MG63 (cell line): Measurements from ENCODE around the gene CHST11. TPM values are rescaled to one million over a fixed set of nuclear protein-coding genes. Genes with fewer than 3 reads are reported as not detected.

Source experiments
- DNase-seq: peaks from one replicate; pipeline ENCODE4 v3.0.0-alpha.2; 2020
- H3K27me3 ChIP-seq: fragments of 250-450 bp; sonication (Bioruptor Pico); 2 replicates; pipeline ENCODE4 v1.5.1; 2020; ENCODE audit warnings: mild to moderate bottlenecking, moderate library complexity
- H3K36me3 ChIP-seq: fragments of 250-450 bp; sonication (Bioruptor Pico); 2 replicates; pipeline ENCODE4 v1.5.1; 2020; ENCODE audit warnings: mild to moderate bottlenecking, moderate library complexity
- H3K4me3 ChIP-seq: fragments of 250-450 bp; sonication (Bioruptor Pico); 2 replicates; pipeline ENCODE4 v1.5.1; 2020; ENCODE audit warnings: mild to moderate bottlenecking, moderate library complexity
- H3K9me3 ChIP-seq: fragments of 250-450 bp; sonication (Bioruptor Pico); 2 replicates; pipeline ENCODE4 v1.5.1; 2020; ENCODE audit warnings: mild to moderate bottlenecking, moderate library complexity
- total RNA-seq: library from RNA; depleted of rRNA; stranded (reverse); fragments of >200 nt; shearing (Covaris generic); gene quantifications from 2 replicates; pipeline ENCODE4 v1.2.3, GENCODE V29; 2014; ENCODE audit warnings: low replicate concordance

The CHST11 gene
- total RNA-seq, 1 experiment from 2014 or later: 0.13 TPM

GRCh38 chr12:104467346-104467837 lies 10.6 kb downstream of the CHST11 start:
- Histone ChIP-seq H3K4me3 (no peak overlapping the region), H3K9me3 (no peaks in the 10 kb centered on the region), H3K27me3 (no peaks in the 10 kb centered on the region), H3K36me3 (no peaks in the 10 kb centered on the region)
- DNase-seq: no peak

GRCh38 chr12:104468371-104468770 lies 11.6 kb downstream of the CHST11 start:
- H3K27me3 ChIP-seq: no peaks in the 10 kb centered on the region
- no peak overlapping the region for H3K4me3 ChIP-seq
- no peak for DNase-seq
- H3K36me3 ChIP-seq: no peaks in the 10 kb centered on the region
- no peaks in the 10 kb centered on the region for H3K9me3 ChIP-seq

DNA sequence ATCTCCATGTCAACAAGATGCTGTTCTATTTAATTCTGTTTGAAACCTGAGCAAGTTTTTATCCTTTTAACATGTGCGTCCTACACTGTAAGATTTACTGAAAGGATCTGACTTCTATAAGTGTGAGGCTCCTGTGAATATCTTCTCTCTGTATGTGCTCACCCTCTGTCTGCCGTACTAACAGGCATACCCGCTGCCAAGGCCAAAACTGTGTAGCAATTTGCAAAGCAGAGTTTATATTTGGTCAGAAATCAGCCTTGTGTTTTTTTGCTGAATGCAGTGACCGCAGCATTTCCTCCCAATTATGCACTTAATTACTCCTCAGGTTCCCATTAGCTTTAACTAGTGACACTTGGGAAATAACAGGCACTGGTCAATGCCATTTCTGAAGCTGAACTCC lies 12.3 kb downstream of the CHST11 start:
- H3K4me3 ChIP-seq: no peak overlapping the region
- H3K36me3 ChIP-seq: no peaks in the 10 kb centered on the region
- no peaks in the 10 kb centered on the region for H3K27me3 ChIP-seq
- DNase-seq: no peak
- no peaks in the 10 kb centered on the region for H3K9me3 ChIP-seq

- no peaks in the 10 kb centered on the region for H3K9me3 ChIP-seq
- no peak for DNase-seq
- no peak overlapping the region for H3K4me3 ChIP-seq
- H3K36me3 ChIP-seq: no peaks in the 10 kb centered on the region
- no peaks in the 10 kb centered on the region for H3K27me3 ChIP-seq
Observed at GRCh38 chr12:104469523-104469922, 12.8 kb downstream of the CHST11 start.

GRCh38 chr12:104470521-104470920 lies 13.8 kb downstream of the CHST11 start:
- no peak for DNase-seq
- Histone ChIP-seq H3K9me3 (no peaks in the 10 kb centered on the region), H3K4me3 (no peak overlapping the region), H3K27me3 (no peaks in the 10 kb centered on the region), H3K36me3 (no peaks in the 10 kb centered on the region)

DNA sequence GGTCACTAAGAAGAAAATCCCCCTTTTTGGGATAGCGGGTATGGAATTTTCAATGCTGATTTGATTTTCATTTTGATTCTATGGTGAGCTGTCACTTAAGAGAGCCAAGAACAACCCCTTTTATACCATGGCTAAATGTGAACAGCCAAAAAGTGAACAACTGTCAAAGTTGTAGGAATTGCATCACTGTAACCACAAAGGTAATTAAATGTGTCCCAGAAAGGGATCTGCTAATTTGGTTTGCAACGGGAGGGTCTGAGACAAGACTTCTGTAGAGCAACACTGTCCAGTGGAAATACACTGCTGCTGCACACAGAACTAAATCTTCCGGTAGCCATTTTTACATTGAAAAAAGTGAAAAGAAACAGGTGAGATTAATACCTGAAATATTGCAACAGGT lies 14.6 kb downstream of the CHST11 start:
- Histone ChIP-seq H3K36me3 (no peaks in the 10 kb centered on the region), H3K27me3 (no peaks in the 10 kb centered on the region), H3K9me3 (no peaks in the 10 kb centered on the region), H3K4me3 (no peak overlapping the region)
- no peak for DNase-seq

DNA sequence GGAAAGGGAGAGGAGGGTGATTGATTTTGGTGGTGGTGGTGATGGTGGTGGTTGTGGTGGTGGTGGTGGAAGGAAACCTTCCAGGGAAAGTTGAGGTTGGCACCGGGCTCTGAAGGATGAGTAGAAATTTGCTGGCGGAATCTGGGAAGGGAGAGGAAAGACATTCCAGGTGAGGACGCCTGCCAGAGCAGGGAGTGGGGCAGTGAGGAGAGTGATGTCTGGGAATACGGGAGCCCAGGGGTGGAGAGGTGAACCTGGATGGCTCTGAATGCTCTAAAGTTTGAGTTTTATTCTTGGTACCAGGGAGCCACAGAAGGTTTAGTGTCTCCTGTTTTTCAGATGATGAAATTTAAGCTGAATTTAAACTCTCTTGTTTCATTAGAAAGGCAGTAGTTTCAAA lies 16.0 kb downstream of the CHST11 start:
- Histone ChIP-seq H3K36me3 (no peaks in the 10 kb centered on the region), H3K4me3 (no peak overlapping the region), H3K27me3 (no peaks in the 10 kb centered on the region), H3K9me3 (no peaks in the 10 kb centered on the region)
- no peak for DNase-seq

- Histone ChIP-seq H3K9me3 (no peaks in the 10 kb centered on the region), H3K27me3 (no peaks in the 10 kb centered on the region), H3K36me3 (no peaks in the 10 kb centered on the region), H3K4me3 (no peak overlapping the region)
- no peak for DNase-seq
Observed at GRCh38 chr12:104473374-104473983, 16.7 kb downstream of the CHST11 start.

DNA sequence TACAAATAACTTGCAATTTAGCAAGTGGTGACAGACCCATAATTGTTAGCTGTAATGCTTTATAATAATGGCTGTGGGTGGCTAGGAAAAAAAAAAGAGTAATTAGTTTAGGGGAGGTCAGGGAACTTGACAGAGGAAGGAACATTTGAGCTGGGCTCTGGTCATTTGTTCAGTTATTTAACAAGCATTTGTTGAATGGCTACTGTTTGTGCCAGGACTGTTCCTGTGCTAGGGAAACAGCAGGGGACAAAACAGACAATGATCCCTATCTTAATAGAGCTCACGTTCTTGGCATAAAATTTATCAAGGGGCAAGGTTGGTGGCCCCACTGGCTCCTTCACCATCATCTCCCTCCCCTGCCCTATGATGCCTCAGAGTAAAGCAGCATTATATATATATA lies 18.5 kb downstream of the CHST11 start:
- Histone ChIP-seq H3K36me3 (no peaks in the 10 kb centered on the region), H3K27me3 (no peaks in the 10 kb centered on the region), H3K9me3 (no peaks in the 10 kb centered on the region), H3K4me3 (no peak overlapping the region)
- no peak for DNase-seq

- Histone ChIP-seq H3K9me3 (no peaks in the 10 kb centered on the region), H3K27me3 (no peaks in the 10 kb centered on the region), H3K36me3 (no peaks in the 10 kb centered on the region), H3K4me3 (no peak overlapping the region)
- DNase-seq: no peak
Observed at GRCh38 chr12:104477510-104478390, 21.0 kb downstream of the CHST11 start.

GRCh38 chr12:104478396-104479122 lies 21.8 kb downstream of the CHST11 start:
- H3K4me3 ChIP-seq: no peak overlapping the region
- DNase-seq: no peak
- H3K27me3 ChIP-seq: no peaks in the 10 kb centered on the region
- H3K9me3 ChIP-seq: no peaks in the 10 kb centered on the region
- H3K36me3 ChIP-seq: no peaks in the 10 kb centered on the region

GRCh38 chr12:104479123-104479662 lies 22.4 kb downstream of the CHST11 start:
- no peaks in the 10 kb centered on the region for H3K9me3 ChIP-seq
- H3K4me3 ChIP-seq: no peak overlapping the region
- no peaks in the 10 kb centered on the region for H3K36me3 ChIP-seq
- no peaks in the 10 kb centered on the region for H3K27me3 ChIP-seq
- no peak for DNase-seq

DNA sequence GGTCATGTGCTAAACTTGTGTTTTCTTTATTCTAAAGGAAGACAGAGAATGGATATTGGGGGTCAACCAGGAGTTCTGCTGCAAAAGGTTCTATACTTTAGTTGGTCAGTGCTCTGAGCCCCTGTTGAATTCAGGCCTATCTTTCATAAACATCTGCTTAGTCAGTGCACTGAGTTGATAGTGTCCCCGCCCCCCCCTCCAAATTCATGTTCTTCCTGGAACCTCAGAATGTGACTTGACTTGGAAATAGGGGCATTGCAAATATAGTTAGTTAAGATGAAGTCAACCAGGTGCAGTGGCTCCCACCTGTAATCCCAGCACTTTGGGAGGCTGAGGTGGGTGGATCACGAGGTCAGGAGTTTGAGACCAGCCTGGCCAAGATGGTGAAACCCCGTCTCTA lies 23.3 kb downstream of the CHST11 start:
- Histone ChIP-seq H3K9me3 (no peaks in the 10 kb centered on the region), H3K27me3 (no peaks in the 10 kb centered on the region), H3K4me3 (no peak overlapping the region), H3K36me3 (no peaks in the 10 kb centered on the region)
- DNase-seq: no peak

DNA sequence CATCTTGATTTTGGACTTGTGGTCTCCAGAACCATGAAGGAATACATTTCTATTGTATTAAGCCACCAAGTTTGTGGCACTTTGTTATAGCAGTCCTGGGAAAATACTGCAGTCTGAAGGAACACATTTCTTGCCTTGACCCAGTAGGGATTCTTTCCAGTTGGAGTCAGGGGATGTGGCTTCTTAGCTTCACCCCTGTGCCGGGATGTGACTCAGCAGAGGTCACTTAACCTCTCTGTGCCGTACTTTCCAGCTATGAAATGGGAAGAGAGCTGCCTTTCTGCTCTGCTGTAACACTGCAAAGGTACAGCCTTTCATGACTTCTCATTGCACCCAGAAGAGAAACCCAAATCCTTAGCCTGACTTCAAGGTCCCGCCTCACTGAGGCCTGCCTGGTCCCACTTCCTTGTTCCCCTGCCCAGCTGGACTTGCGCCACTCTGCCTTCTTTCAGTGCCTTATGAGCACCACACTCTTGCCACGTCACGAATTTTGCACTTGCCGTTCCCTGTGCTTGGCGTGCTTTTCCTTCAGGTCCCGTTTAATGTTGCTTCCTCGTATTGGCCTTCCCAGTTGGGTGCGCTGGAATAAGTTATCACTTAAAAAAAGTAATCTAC lies 24.2 kb downstream of the CHST11 start:
- H3K36me3 ChIP-seq: no peaks in the 10 kb centered on the region
- no peaks in the 10 kb centered on the region for H3K27me3 ChIP-seq
- H3K4me3 ChIP-seq: no peak overlapping the region
- peak; percentile 30 for DNase-seq
- H3K9me3 ChIP-seq: no peaks in the 10 kb centered on the region

DNA sequence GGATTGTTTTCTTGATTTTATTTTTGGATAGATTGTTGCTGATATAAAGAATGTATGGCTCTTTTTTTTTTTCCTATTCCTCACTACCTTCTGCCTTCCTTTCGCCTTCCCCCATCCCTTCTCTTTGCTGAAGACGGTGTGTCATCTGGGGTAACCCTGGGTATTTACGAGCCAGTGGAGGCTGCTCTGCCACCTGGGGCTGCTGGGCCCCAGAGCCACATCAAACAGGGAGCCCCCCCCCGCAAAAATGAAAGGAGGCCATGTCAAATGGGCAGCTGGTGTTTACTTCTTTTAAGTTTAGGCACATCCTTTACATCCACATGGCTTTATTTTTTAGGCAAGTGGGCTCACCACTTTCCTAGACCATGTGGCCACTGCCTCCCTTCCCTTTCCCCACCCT lies 25.4 kb downstream of the CHST11 start:
- no peaks in the 10 kb centered on the region for H3K36me3 ChIP-seq

GRCh38 chr12:104482748-104483147 lies 26.0 kb downstream of the CHST11 start:
- DNase-seq: no peak
- Histone ChIP-seq H3K9me3 (no peaks in the 10 kb centered on the region), H3K36me3 (no peaks in the 10 kb centered on the region), H3K4me3 (no peak overlapping the region), H3K27me3 (no peaks in the 10 kb centered on the region)

More for the DNA sequence above, 25.4 kb downstream of the CHST11 start:
- DNase-seq: no peak
- Histone ChIP-seq H3K4me3 (no peak overlapping the region), H3K9me3 (no peaks in the 10 kb centered on the region), H3K27me3 (no peaks in the 10 kb centered on the region)

- no peak overlapping the region for H3K4me3 ChIP-seq
- DNase-seq: no peak
- no peaks in the 10 kb centered on the region for H3K27me3 ChIP-seq
- H3K9me3 ChIP-seq: no peaks in the 10 kb centered on the region
- no peaks in the 10 kb centered on the region for H3K36me3 ChIP-seq
Observed at GRCh38 chr12:104484079-104484478, 27.3 kb downstream of the CHST11 start.
